ENCODE measurements around the gene SLC25A33.

The SLC25A33 gene

DNA sequence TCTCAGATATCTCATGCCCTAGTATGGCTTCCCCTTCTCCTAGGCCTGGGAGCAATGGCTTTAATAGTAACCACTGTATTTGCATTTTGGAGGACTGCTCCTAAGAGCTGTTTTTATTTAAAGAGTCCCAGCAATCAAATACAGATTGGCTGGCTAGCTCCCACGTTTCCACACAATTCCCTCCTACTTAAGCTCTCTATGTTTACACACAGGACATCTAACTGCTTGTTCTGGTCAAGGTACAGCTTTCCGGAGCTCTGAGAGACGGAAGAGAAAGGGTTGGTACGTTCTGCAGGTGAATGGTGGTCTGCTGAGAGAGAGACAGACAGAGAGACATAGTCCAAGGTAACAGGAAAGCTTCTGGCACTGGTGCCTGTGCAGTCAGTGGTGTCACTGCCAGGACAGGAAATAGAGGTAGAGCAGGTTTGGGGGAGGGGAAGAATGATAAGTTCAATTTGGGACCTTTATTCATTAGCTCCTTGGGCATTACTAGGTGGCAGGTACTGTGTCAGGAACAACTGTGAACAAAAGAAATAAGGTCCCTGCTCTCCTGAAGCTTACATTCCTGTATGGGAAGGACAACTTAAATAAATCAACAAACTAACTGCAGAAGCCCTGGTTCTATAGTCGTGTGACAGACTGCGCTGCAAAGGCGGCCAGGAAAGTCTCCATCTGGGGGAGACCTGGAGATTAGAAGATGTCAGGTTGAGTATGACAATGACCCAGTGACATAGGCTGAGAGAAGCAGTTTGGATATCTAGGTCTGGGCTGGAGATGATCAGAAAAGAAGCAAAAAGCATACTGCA, 1.2 kb upstream of the SLC25A33 start:
- no peak overlapping the region for H3K27ac ChIP-seq
- no peak for TF ChIP-seq CTCF (IDR thresholded peaks at IDR 0.05)
- peak overlapping the region in 1 of 2 experiments; percentile 78 for H3K4me3 ChIP-seq (ENCODE audit: low read depth in 1 of 2, low read length in 1 of 2)
- peaks cover 18% of the 10 kb centered on the region for H3K27me3 ChIP-seq
- no peaks in the 10 kb centered on the region for H3K9me3 ChIP-seq
- H3K36me3 ChIP-seq, result no peaks in the 10 kb centered on the region
- H3K4me1 ChIP-seq (ENCODE audit: control insufficient read depth in 1 of 2, insufficient read depth in 1 of 2, low read depth in 1 of 2, low read length in 1 of 2), result peaks cover 19 to 25% of the 10 kb centered on the region in 2 experiments

DNA sequence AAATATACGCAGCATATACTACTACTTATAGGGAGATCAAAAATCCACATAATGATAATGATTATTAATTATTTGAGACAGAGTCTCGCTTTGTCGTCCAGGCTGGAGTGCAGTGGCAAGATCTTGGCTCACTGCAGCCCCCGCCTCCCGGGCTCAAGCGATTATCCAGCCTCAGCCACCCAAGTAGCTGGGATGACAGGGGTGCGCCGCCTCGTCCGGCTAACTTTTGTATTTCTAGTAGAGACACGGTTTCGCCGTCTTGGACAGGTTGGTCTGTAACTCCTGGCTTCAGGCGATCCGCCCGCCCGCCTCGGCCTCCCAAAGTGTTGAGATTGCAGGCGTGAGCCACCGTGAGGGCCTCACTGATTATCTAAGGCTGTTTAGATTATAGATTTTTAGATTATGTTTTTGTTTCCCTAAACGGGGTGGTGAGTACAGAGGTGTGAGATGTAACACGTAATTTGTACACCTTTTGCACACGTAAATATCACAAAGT, 548 bp upstream of the SLC25A33 start:
- H3K36me3 ChIP-seq, result no peaks in the 10 kb centered on the region
- H3K9me3 ChIP-seq, result no peaks in the 10 kb centered on the region
- H3K4me3 ChIP-seq (ENCODE audit: low read depth in 1 of 2, low read length in 1 of 2), result peak overlapping the region; percentile 62 to 78
- H3K4me1 ChIP-seq (ENCODE audit: control insufficient read depth in 1 of 2, insufficient read depth in 1 of 2, low read depth in 1 of 2, low read length in 1 of 2), result peaks cover 19 to 26% of the 10 kb centered on the region in 2 experiments
- peak overlapping the region; percentile 70 for H3K27ac ChIP-seq
- no peak for TF ChIP-seq CTCF (IDR thresholded peaks at IDR 0.05)
- H3K27me3 ChIP-seq, result peaks cover 18% of the 10 kb centered on the region

DNA sequence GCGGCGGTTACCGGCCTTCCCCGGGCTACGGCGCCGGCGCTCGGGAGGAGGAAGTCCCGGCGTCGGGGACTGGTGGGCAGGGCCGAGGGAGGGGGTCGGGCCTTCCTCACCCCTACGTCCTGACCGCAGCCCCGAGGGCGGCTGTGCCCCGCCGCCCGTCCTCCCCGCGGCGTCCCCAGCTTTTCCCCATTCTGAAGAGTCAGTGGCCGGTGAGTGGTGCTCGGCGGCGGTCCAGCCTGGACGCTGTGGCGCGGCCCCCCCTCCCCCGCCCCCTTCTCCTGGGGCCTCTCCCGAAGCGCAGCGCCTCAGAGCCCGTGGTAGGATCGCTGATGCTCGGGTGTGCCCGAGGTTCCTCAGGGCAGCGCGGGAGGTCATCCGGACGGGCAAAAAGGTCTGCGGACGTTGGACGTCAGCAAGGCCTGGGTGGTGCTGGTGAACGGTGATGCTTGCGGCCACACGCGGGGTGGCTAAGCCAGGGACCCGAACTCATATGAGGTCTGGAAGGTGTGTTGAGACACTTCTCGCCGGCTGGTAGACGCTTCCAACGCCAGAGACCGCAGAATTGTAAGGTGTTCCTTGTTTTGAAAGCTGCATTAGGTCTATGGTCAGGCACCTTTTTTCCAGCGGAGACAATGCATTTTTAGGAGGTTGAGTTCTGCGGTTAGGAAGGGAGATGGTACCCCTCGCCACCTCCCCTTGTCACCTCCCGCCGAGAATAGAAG, 725 bp downstream of the SLC25A33 start:
- H3K27me3 ChIP-seq, result peaks cover 18% of the 10 kb centered on the region
- no peaks in the 10 kb centered on the region for H3K9me3 ChIP-seq
- H3K4me1 ChIP-seq (ENCODE audit: control insufficient read depth in 1 of 2, insufficient read depth in 1 of 2, low read depth in 1 of 2, low read length in 1 of 2), result peaks cover 19 to 26% of the 10 kb centered on the region in 2 experiments
- H3K4me3 ChIP-seq (ENCODE audit: low read depth in 1 of 2, low read length in 1 of 2), result peak overlapping the region; percentile 62 to 78
- TF ChIP-seq CTCF (IDR thresholded peaks at IDR 0.05), result no peak
- H3K27ac ChIP-seq, result peak overlapping the region; percentile 70
- no peaks in the 10 kb centered on the region for H3K36me3 ChIP-seq

DNA sequence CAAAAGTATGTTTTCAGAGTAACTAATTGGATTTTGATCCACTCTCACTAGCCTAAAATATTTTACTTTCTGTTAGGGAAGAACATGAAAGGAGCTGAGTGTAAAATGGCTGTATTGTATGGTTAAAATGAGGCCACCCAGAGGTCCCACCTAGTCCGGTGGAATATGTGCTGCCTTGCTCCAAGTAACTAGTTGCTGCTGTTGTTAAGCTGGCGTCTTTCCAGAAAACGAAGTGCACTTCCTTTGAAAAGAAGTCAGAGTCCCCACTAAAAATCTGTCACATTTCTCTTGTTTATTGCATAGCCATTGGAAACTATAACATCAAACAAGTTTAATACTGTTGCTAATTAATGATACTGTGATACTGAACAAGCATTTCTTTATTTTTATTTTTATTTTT, 3.2 kb downstream of the SLC25A33 start:
- peaks cover 19 to 26% of the 10 kb centered on the region in 2 experiments for H3K4me1 ChIP-seq (ENCODE audit: control insufficient read depth in 1 of 2, insufficient read depth in 1 of 2, low read depth in 1 of 2, low read length in 1 of 2)
- no peak for TF ChIP-seq CTCF (IDR thresholded peaks at IDR 0.05)
- H3K27ac ChIP-seq, result no peak overlapping the region
- H3K4me3 ChIP-seq (ENCODE audit: low read depth in 1 of 2, low read length in 1 of 2), result no peak overlapping the region
- H3K36me3 ChIP-seq, result no peaks in the 10 kb centered on the region
- H3K9me3 ChIP-seq, result no peaks in the 10 kb centered on the region
- H3K27me3 ChIP-seq, result peaks cover 18% of the 10 kb centered on the region

- peaks cover 9% of the 10 kb centered on the region for H3K27me3 ChIP-seq
- H3K4me3 ChIP-seq (ENCODE audit: low read depth in 1 of 2, low read length in 1 of 2), result no peak overlapping the region
- no peaks in the 10 kb centered on the region for H3K36me3 ChIP-seq
- no peak for TF ChIP-seq CTCF (IDR thresholded peaks at IDR 0.05)
- H3K27ac ChIP-seq, result no peak overlapping the region
- no peaks in the 10 kb centered on the region for H3K9me3 ChIP-seq
- peaks cover 15 to 18% of the 10 kb centered on the region in 2 experiments for H3K4me1 ChIP-seq (ENCODE audit: control insufficient read depth in 1 of 2, insufficient read depth in 1 of 2, low read depth in 1 of 2, low read length in 1 of 2)
Observed at GRCh38 chr1:9544926-9545325, 5.7 kb downstream of the SLC25A33 start.
